HG02678 (cell line): ENCODE data around the gene PIAS4.
A peak's percentile ranks its signal among the peaks of the same experiment; 100 is the strongest.
"Not testable (repeated sequence)": the region's sequence is repeated elsewhere in the genome, so short reads cannot be mapped to it uniquely, and the experiment has no call there.

Experiments
- ATAC-seq: cut with Tn5 transposase; IDR thresholded peaks from one replicate; pipeline ENCODE4 v1.9.1; 2021; ENCODE audit warnings: mild to moderate bottlenecking, moderate library complexity; ENCODE audit not compliant: unreplicated experiment

PIAS4 gene, protein sequence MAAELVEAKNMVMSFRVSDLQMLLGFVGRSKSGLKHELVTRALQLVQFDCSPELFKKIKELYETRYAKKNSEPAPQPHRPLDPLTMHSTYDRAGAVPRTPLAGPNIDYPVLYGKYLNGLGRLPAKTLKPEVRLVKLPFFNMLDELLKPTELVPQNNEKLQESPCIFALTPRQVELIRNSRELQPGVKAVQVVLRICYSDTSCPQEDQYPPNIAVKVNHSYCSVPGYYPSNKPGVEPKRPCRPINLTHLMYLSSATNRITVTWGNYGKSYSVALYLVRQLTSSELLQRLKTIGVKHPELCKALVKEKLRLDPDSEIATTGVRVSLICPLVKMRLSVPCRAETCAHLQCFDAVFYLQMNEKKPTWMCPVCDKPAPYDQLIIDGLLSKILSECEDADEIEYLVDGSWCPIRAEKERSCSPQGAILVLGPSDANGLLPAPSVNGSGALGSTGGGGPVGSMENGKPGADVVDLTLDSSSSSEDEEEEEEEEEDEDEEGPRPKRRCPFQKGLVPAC

DNA sequence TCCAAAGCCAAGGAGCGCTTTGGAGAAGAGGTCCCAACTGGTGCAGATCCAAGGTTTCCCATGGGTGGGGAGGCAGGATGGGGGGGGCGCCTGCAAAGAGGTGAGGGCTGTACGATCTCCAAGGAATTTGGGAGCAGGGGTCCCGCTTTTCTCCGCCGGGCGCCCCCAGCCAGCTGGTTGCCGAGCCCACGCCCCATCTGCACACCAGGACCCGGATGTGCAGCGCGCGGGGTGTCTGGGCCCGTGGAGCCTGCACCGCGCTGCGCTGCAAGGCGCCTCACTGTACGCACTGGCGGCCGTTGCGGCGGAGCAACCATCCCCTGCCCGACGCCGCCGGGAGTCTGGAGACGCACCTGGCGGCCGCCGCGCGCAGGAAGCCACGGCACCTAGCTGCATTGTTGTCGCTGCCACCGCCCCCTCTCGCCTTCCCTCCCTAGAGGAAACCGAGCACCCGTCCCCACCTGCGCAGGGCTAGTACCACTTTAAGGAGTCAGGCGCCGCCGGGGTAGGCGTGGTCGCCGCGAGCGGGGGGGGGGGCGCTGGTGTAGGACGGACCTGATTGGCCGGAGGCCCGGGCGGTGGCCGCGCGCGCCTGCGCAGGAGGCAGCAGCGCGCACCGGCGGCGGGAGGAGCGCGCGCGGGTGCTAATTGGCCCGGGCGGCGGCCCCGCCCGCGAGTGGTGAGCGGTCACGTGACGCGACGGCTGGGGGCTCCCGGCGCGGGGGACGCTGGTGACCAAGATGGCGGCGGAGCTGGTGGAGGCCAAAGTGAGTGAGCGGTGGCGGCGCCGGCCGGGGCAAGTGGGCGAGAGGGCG, at the start of gene PIAS4:
Gene PIAS4 (plus strand): TSS at position 716 of the 815 bp plus-strand sequence. CDS start 25 bp downstream, at position 741.
- peak; percentile 90 for ATAC-seq

DNA sequence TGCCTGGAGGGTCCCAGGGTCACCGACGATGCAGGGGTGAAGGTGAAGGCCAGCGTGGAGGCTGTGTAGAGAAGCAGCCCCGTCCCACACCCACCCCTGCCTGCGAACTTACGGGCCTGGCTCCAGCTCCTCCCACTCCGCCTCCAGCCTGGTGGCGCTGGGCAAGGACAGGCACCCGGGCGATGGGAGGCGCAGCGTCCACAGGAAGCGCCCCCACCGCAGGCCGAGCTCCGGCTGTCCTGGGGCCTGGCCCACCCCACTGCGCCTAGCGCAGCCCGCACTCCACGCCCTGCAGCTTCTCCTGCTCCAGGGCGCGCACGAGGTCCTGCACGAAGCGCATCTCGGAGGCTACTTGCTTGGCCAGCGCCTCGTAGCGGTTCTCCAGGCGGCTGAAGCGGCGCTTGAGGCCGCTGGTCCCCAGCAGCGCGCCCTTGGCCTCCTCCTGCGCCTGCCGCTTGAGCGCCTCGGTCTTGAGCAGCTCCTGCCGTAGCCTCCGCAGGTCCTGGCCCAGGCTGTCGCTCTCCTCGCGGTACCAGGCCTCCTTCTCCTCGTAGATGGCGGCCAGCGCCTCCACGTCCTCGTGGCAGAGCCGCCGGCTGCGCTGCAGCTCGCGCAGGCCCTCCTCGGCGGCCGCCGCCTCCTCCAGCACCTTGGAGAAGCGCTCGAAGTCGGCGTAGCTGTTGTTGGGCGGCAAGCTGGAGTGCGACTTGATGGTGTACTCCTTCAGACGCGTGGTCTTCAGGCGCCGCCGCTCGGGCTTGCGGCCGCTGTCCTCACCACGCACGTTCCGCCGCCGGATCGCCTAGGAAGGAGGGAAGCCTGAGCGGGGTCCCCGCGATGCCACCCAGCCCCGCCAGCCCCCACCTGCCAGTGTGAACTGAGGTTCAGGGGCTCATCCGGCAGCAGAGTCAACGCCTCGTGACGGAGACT, 48.4 kb upstream of the PIAS4 start:
- ATAC-seq = no peak

DNA sequence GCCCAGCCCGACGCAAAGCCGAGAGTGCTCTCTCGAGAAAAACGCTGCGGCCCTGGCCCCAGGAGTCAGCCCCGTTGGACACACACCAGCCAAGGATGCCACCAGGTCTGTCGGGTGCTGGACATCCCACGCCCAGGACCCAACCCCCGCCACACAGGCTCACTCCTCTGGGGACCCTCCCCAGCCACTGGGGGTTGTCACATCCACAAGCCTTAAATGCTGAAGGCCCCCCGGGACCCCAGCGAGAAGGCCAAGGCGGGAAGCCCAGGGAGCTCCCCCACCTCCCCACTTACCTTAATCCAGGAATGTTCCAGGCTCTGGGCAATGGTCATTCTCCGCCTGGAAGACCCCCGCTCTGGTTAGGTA, 47.8 kb upstream of the PIAS4 start:
- ATAC-seq = no peak

DNA sequence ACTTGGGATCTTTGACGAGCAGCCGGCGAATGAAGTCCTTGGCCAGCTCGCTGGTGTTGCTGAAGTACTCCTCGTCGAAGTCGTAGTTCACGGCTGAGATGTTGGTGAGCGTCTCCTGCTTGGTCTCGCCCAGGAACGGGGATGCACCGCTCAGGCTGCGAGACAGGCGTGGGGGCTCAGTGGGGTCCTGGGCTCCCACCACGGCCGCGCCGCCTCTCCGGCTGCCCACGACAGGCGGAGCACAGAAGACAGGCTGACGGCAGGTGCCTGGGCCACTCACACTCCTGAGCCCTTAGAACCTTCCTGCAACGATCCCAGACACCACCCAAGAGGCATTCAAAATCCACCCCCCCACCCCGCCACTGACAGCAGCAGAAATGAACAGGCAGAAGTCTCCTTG, 46.5 kb upstream of the PIAS4 start:
- no peak for ATAC-seq

DNA sequence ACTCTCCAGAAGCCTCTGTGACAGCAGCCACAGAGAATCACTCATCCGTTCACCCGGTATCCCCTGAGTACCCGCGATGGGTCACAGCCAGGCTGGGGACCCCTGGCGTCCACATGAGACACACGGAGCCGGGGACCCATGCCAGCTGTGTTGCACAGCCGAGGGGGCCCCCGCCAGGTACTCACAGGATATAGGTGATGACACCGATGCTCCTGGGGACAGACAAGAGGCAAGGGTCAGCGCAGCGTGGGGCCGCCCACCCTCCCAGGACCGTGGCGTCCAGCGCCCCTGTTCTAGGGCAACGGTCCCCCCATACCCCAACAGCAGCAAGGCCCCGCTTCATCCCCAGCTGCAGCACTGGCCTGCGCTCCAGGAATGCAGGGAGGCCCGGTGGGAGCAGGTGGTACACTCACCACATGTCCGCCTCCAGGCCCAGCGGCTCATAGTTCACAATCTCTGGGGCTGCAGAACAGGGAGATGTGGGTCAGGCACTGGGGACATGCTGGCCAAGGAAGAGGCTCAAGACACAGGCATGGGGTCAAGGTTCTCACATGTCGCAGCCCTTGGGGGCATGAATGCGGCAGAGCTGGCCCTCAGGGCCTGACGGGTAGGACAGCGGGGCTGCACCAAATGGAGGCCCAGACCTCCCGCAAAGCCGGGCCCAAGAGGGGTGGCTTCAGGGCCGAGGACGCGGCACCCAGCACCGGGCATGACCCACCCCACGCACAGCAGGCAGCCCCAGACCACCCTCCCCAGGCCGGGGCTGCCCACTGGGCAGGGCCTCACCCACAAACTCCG, 43.9 kb upstream of the PIAS4 start:
- no peak for ATAC-seq

DNA sequence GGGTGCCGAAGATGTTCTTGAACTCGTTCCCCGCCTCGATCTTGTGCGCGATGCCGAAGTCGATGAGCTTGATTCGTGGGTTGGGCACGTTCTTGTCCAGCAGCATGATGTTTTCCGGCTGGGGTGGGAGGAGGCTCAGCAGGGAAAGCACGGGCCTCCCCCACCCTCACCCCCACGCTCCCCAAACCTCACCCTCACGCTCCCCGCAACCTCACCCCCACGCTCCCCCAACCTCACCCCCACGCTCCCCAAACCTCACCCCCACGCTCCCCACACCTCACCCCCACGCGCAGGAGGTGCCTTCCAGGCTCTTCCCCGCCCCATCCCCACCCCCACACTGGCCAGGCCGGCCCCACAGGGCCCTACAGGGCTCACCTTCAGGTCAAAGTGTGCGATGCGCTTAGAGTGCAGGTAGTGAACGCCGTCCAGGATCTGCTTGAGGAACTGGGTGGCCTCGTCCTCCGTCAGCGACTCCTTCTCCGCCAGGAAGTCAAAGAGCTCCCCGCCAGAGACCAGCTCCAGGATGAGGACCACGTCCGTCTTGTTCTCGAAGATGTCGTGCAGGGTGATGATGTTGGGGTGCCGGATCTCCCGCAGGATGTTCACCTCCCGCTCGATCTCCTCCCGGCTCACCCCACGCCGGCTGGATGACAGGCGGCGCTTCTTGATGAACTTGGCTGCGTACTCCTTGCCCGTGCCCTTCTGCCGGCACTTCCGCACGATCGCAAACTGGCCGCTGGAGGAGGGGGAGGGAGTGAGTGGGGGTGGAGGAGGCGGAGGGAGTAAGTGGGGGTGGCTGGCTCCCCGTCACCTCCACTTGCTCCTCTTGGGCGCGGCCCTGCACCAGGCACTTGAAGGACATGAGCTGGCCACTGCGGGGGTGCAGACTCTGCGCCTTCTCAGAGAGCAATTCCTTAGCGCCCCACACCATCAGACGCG, 43.0 kb upstream of the PIAS4 start:
- no peak for ATAC-seq

DNA sequence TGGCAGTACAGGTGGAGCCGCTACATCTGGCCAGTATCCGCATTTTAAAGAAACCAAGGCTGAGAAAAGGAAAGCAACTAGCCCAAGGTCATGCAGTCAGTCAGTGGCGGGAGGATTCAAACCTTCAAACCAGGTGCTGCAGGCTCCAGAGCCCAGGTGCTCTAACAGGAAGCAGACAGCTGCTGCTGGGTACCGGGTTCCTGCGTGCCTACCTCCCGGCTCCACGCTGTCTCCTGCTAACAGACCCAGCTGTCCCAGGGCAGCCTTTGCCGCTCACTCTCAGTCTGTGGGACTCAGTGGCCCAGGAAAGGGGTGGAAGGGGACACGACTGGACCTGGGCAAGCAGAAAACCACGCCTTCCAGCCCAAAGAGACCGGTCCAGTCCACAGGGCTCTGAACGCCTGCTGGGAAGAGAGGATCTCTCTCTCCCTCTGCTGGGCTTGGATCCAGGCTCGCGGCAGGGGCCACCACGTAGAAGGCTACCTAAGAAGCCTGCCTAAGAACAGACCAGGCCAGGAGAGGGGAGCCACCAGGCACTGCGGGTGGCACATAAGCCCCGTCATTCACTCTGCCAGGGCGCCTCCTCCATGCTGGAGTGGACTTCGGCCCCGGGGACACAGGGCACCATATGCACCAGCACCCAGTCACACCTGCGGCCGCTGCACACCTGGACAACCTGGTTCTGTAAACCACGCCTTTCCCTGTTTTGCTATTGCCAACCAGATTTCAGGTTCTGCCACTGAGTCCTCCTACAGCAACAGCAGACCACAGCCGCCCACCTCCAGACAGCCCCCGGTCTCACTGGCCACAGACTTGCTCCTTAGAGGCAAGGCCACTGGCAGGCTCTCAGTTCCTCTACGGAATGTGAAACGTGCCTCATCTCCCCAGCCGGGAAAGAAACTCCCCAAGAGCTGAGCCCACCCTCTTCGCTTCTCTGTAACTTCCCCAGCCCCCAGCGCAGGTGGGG, 41.2 kb upstream of the PIAS4 start:
- no peak for ATAC-seq

DNA sequence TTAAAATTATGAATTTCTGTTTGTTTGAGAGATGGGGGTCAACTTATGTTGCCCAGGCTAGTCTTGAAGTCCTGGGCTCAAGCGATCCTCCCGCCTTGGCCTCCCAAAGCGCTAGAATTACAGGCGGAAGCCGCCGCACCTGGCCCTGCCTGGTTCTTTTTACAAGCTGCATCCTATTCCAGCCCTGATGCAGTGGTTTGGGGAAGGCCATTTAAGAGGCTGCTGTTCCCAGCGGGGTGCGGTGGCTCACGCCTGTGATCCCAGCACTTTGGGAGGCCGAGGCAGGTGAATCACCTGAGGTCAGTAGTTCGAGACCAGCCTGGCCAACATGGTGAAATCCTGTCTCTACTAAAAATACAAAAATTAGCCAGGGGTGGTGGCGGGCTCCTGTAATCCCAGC, 39.6 kb upstream of the PIAS4 start:
- ATAC-seq = not testable (repeated sequence)

DNA sequence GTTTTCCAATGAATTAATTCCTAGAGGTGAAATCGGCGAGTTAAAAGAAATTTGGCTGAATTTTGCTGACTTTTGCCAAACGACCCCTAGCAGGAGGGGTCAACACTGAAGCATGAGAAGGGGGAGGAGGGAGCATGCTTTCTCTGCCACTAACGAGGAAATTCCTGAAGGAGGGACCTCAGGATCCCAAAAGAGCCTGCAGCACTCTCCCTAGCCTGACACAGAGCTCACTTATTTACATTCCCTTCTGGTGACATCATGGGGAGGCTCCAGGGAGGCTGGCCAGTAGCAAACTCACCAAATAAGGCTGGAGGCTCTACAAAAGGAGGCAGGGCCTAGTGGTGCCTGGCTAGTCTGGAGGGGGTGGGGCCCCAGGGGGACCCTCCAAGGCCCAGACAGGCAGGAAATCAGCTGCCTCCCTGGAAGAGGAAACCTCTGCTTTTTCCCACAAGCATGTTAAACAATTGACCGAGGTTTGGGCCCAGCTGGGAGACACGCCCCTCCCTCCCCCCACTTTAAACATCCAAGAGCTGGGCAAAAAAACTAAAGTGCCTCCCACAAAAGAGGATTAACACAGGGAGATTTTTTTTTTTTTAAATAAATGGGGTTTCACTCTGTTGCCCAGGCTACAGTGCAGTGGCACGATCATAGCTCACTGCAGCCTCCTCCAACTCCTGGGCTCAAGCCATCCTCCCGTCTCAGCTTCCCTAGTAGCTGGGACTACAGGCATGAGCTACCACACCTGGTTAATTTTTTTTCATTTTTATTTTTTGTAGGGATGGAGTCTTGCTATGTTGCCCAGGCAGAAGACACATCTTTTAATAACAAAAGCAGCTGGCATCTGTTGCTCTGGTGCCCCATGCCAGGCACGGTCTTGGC, 38.7 kb upstream of the PIAS4 start:
- no peak for ATAC-seq

DNA sequence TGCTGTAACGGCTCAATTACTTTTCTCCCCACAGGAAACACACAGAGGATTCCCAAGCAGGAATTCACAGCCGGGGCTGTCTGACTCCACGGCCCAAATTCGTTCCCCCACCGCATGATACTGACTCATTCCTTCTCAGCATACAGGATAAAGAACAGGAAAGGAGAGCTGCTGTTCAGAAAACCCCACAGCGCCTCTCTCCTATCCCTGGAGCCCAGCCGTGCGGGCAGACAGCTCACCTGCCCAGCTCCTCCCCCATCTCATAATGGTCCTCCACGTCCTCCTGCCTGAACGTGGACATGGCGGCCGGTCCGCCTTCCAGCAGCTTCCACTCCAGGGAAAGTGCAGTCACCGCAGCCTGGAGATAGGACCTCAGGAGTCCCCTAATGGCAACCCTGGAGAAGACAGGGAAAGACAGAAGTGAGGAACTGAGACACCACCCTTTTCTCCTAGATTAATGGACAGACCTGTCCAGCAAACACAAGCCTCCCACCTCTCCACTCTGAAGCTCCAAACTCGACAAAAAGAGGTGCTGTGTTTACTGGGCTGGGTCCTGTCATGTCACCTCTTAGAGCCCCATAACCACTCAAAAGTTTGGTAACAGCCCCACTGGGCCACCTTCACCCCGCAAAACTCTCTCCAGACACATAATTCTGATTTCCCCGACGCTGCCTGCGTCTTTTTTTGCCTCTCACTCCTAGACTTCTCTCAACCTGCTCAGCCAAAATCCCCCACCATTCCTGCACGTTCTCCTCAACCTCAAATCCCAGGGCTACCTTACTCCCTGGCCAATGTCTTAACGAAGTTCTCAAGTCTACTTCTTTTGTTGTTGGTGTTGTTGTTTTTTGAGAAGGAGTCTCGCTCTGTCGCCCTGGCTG, 37.9 kb upstream of the PIAS4 start:
- no peak for ATAC-seq

DNA sequence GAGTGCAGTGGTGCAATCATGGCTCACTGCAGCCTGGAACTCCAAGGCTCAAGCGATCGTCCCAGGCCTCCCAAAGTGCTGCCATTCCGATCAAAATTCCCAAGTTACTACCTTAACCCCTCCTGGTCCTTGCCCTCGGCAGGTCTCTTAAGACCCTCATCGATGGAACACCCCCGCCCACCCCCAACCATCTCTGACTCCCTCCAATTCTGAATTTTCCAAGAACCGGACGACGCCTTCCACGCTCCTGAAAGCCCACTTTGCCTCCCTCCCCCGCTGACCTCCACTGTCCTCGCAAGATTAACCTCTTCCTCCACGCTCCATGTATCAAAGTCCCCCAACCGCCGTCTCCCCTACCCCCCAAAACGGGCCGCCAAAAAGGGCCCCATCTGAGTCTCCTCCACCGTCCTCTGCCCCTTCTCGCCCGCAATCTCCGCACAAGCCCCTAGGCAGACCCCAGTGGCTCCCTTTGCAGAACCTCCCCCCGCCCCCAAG, 37.2 kb upstream of the PIAS4 start:
- ATAC-seq = no peak

DNA sequence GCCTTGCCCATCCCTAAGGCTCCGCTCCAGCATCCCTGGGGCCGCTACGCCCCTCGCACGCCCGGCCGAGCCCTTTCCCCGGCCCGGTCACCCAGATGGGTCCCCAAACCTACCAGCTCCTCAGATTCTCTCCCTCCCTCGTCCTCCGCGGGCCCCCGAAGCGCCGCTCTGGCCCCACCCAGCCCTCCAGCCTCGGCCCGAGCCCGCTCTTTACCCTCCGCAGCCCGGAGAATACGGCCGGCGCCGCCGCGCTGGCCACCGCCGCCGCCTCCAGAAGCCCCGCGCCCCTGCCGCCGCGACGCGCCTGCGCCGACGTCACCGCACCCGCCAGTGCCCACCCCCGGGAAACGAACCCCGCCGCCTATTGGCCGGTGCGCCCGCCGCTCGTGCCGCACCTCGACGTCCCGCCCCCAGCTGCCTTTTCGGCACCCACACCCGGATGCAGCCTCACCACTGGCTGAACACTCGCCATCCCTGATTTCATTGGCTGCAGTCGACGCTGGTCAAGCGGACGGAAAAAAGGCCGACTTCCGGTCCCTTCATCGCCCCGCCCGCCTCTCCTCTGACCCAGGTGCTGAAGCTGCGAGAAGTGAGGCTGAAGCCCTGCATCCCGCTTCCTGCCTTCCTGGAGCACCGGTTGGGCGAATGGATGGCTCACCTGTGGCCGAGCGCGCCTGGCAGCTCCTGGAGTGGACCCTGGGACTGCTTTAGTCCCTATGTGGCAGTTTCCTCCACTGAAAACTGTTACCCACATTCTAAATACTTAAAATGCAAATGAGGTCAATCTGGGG, 36.5 kb upstream of the PIAS4 start, which contains the start of gene DAPK3:
Gene DAPK3 (minus strand): TSS at position 292 of the 791 bp plus-strand sequence. CDS start 1,364 bp downstream, outside the sequence.
- ATAC-seq = peak; percentile 94

DNA sequence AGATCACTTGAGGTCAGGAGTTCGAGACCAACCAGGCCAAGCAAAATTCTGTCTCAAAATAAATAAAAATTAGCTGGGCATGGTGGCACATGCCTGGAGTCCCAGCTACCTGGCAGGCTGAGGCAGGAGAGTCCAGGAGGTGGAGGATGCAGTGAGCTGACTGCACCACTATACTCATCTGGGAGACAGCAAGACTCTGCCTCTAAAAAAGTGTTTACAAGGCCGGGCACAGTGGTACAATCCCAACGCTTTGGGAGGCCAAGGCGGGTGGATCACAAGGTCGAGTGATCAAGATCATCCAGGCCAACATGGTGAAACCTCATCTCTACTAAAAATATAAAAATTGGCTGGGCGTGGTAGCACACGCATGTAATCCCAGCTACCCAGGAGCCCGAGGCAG, 32.4 kb upstream of the PIAS4 start:
- ATAC-seq = no peak

DNA sequence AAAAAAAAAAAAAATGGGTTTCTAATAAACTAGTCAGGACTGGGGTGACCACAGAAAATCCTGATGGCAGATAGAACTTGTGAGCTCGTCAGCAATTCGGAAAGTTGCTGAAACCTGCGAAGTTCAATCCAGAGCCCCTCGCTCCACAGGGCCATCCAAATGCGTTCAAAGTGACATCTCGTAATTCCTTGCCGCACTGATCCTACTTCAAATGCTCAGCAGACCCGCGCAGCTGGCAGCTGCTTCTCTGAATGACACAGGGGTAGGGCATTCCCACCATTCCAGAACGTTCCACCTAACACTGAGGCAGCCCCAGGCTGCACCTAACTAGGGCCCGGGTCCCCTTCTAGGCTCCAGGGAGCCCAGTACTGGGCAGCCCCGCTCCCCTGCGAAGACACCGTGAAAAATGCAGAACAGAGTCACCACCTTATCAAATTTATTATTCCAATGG, 31.9 kb upstream of the PIAS4 start:
- ATAC-seq = no peak
